ENCODE results near the gene SCUBE1.

SCUBE1 gene

GRCh38 chr22:43343262-43343669 lies at the start of gene SCUBE1:
SCUBE1 (minus strand) TSS chr22:43343372; CDS start chr22:43343261, 111 bp downstream.
- DNase-seq = peak; percentile 57

GRCh38 chr22:43392385-43392989 lies 49.3 kb upstream of the SCUBE1 start:
- no peak for DNase-seq

GRCh38 chr22:43391306-43391705 lies 48.1 kb upstream of the SCUBE1 start:
- DNase-seq = no peak

- DNase-seq = no peak
Observed at GRCh38 chr22:43390872-43391271, 47.7 kb upstream of the SCUBE1 start.

- no peak for DNase-seq
Observed at GRCh38 chr22:43390166-43390565, 47.0 kb upstream of the SCUBE1 start.

- DNase-seq = no peak
Observed at GRCh38 chr22:43389227-43389836, 46.2 kb upstream of the SCUBE1 start.

GRCh38 chr22:43388420-43388851 lies 45.3 kb upstream of the SCUBE1 start:
- peak; percentile 40 for DNase-seq

- no peak for DNase-seq
Observed at GRCh38 chr22:43387815-43388214, 44.6 kb upstream of the SCUBE1 start.

- peak; percentile 70 for DNase-seq
Observed at GRCh38 chr22:43385770-43386641, 42.8 kb upstream of the SCUBE1 start.

GRCh38 chr22:43384863-43385262 lies 41.7 kb upstream of the SCUBE1 start:
- DNase-seq = no peak

GRCh38 chr22:43381693-43382092 lies 38.5 kb upstream of the SCUBE1 start:
- peak; percentile 89 for DNase-seq

GRCh38 chr22:43377896-43378704 lies 34.9 kb upstream of the SCUBE1 start:
- DNase-seq = peak; percentile 75

- DNase-seq = no peak
Observed at GRCh38 chr22:43377548-43377895, 34.4 kb upstream of the SCUBE1 start.

GRCh38 chr22:43376765-43377547 lies 33.8 kb upstream of the SCUBE1 start:
- DNase-seq = no peak

- DNase-seq = no peak
Observed at GRCh38 chr22:43375951-43376455, 32.8 kb upstream of the SCUBE1 start.

- DNase-seq = no peak
Observed at GRCh38 chr22:43370036-43370435, 26.9 kb upstream of the SCUBE1 start.

- no peak for DNase-seq
Observed at GRCh38 chr22:43365715-43366440, 22.7 kb upstream of the SCUBE1 start.

GRCh38 chr22:43364169-43364435 lies 20.9 kb upstream of the SCUBE1 start:
- no peak for DNase-seq

GRCh38 chr22:43363315-43364168 lies 20.4 kb upstream of the SCUBE1 start:
- DNase-seq = no peak

- no peak for DNase-seq
Observed at GRCh38 chr22:43360576-43360975, 17.4 kb upstream of the SCUBE1 start.

GRCh38 chr22:43356881-43357280 lies 13.7 kb upstream of the SCUBE1 start:
- DNase-seq = no peak

All from MV-4-11 (cell line).